Measurements from ENCODE around the gene FATE1.

FATE1 gene

DNA sequence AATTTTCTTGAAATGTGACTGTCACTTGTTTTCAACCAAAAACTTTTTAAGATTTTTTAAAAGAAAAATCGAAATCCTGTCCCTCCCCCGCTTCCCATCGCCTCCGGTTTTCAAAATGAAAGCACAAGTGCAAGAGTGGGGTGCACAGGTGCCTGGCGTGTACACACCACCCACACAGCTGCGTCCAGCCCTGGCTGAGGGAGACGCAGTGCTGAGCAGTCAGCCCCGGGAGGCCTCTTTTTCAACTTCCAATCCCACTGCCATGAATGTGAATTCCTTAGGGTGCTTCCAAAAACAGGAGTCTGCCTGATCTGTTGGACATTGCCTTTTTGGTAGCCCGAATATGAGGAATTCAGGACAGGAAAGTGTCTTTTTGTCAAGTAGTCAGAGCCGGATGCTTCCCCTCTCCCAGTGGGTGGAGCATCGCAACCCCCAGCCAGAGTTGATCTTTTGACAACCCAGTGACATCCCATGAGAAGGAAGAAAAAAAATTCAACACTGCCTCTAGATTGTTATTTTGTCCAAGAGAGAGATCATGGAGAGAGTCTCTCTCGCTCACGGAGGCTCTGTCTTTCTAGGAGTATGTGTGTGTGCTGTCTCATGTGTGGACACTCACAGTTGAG, 11.7 kb upstream of the FATE1 start:
- no peak for DNase-seq (ENCODE audit: low read depth)

DNA sequence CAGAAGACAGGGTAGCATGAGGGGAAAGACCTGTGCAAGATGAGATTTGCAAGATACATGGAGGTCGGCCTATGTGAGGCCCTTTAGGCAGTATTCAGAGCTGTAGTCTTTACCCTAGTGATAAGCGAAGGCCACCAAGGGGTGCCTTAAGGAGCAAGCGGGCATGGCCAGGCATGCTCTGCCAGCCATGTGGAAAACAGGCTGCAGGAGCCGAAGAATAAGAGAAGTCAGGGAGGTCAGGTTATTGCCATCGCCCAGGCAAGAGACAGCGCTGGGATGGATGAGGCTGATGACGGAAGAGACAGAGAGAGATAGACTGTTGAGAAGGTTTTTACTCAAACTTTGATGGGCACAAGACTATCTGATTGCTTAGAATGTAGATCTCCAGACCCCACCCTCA, 7.0 kb upstream of the FATE1 start:
- no peak for DNase-seq (ENCODE audit: low read depth)

DNA sequence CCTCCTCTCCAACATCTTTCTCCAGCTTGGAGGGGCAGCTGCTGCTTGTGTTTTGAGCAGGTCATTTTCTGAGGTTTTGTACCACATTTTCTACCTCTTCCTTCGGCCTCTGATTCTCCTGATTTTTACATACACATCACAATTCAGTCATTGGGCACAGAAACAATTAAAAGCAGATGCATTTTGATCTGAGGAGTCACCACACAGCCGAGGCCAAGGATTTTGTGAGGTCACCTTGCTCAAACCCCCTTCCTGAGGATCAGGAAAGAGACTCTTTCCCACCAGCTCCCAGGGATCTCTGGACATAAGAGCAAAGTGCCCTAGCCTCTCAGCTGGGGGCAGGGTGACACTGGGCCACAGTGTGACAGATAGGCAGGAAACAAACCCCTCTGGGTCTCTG, 5.4 kb upstream of the FATE1 start:
- no peak for DNase-seq (ENCODE audit: low read depth)

GRCh38 chrX:151711154-151711553, 4.7 kb upstream of the FATE1 start:
- no peak for DNase-seq (ENCODE audit: low read depth)

GRCh38 chrX:151711787-151712186, 4.0 kb upstream of the FATE1 start:
- no peak for DNase-seq (ENCODE audit: low read depth)

- no peak for DNase-seq (ENCODE audit: low read depth)
These were observed 3.6 kb upstream of the FATE1 start for GRCh38 chrX:151712253-151712652.

- DNase-seq (ENCODE audit: low read depth), result no peak
These were observed 2.0 kb upstream of the FATE1 start for GRCh38 chrX:151713849-151714248.

DNA sequence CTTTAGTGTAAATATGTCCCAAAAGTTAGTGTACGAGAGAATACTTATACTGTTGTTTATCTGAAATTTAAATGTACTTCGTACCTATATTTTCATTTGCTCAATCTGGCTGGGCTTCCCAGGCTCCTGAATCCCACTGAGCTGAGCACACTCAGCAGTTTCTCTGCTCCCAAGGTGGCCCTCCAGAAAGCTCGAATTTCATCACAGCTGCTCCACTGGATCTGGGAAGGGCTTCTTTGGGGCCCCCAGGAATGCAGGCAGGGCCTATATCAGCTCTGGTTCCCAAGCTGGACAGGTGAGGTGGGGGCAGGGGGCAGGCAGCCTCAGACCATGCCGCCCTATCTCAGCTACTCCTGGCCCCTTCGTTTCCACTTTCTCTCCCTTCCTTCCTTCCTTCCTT, 1.5 kb upstream of the FATE1 start:
- no peak for DNase-seq (ENCODE audit: low read depth)

DNA sequence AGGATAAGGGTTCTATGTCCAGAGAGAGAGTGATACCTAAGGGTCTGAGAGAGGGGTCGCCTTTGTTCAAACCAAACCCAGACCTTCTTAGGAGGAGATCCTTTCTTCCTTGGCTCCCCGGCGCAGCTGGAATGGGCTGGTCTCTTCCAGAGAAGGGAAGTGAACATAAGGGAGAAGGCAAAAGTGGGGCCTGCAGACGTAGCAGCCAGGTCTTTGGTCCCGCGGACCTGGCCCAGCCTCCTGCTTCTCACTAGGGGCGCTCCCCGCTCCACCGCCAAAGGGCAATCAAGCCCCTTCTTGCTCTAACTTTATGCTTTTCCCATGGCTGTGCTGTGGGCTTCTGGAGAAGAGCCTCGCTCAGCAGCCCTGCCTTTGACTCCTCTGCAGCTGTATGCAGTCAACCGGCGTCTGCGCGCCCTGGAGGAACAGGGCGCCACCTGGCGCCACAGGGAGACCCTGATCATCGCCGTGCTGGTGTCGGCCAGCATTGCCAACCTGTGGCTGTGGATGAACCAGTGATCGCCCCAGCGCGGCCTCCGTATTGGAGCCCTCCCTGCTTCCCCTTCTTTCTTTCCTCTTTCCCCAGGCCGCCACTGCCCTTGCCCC, 6.5 kb downstream of the FATE1 start:
- DNase-seq (ENCODE audit: low read depth), result no peak

- DNase-seq (ENCODE audit: low read depth), result no peak
These were observed 7.4 kb downstream of the FATE1 start for GRCh38 chrX:151723156-151723760.

DNA sequence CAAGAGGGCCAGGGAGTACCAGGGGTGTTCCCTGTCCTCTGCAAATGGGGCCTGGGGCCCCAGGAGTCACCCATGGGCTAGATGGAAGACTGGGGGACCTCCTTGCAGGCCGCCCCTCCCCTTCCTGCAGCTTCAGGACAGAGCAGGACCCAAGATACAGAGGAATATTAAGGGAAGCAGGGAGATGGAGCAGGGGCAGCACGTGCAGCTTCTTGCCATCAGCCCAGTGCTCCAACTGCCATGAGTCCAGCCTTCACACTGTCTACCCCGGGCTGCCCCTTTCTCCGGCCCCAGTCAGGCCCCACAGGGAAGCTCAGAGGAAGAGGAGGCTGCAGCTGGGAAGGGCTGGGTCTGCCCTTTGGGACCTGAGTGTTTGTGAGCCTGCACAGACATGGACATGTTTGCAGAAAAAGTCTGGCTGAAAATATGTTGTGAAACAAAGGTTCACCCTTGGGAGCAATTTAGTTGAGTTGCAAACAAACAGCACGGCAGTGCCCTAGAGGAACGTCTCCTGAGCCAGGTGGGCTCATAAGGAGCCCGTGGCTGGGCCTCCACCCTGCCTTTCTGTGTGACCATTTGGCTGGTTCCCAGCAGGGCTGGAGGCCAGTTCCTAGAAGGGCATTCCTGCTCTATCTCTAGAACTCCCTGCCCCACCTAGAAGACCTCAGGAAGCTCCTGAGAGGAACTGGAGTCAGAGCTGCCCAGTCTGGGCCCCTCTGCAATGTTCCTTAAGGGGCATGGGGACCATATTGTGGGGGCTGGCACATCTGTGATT, 8.9 kb downstream of the FATE1 start:
- DNase-seq (ENCODE audit: low read depth), result no peak

- no peak for DNase-seq (ENCODE audit: low read depth)
These were observed 9.4 kb downstream of the FATE1 start for GRCh38 chrX:151725338-151725614.

DNA sequence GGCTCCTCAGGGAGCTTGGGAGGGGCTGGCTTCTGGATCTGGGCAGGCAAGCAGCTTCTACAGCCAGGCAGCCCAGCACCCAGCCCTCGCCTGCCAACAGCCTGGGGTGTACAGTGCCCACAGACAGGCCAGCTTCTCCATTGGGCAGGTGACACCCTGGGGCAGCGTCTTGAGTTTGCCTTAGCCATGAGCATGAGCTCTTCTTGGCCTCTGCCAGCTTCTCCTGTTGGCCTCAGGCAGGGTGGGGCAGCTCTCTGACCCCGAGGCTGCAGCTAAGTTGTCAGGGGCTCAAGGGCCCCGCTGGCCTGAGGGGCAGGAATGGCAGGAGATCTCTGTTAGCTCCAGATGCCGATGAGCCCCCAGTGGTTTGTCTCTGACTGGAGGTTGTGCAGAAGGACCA, 10.9 kb downstream of the FATE1 start:
- no peak for DNase-seq (ENCODE audit: low read depth)

DNA sequence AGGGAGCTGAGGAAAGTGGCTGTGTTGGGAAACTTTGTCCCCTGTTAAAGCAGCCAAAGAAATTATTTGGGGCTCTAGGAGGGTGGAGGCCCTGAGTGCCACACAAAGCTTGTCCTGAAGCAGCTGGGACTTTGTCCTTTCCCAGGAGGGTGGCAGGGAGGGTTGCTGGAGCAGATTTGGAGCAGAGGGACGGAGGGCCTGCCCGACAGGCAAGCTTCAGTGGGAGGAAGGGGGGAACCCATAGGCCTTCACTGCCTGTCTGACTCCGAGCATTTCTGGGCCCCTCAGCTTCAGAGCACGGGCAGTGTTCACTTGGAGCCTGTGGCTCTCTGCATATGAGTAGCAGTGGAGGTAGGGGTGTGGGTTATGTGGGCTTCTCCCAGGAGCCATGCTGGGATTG, 11.5 kb downstream of the FATE1 start:
- no peak for DNase-seq (ENCODE audit: low read depth)

DNA sequence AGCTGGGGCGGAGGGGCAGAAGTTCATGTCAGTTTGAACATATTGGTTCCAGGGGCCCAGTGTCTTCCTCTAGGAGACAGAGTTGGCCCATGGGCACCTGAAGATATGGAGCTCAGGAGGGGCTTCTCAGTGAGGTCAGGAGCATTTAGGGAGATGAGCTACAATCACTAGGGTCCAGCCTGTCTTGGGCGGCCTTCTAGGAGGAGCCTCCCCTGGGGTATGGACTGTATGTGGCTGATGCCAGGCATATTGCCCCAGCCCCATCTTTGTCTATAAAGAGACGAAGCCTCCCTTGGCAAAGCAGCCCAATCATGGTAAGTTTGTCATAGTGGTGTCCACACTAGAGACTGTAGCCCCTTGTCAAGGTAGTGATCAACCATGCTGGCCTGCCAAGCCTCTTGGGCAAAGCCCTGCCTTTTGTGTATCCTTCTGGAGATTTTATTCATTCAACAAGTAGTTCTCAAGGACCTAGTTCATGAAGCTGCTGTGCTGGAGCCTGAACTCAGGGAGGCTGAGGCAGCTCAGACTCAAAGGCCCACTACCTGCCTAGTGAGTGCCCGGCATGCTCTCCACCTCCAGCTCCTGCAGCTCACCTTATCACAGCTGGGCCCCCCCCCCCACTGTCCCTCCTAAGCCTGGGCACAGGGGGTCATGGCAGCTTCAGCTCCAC, 13.4 kb downstream of the FATE1 start:
- DNase-seq (ENCODE audit: low read depth), result no peak

GRCh38 chrX:151734446-151734845, 18.6 kb downstream of the FATE1 start, which contains the start of gene CNGA2:
CNGA2 (plus strand) TSS chrX:151734746; CDS start chrX:151738484, 3,738 bp downstream.
- no peak for DNase-seq (ENCODE audit: low read depth)

GRCh38 chrX:151735219-151735618, 19.4 kb downstream of the FATE1 start:
- DNase-seq (ENCODE audit: low read depth), result no peak

- no peak for DNase-seq (ENCODE audit: low read depth)
These were observed 20.9 kb downstream of the FATE1 start for GRCh38 chrX:151736685-151737084.

DNA sequence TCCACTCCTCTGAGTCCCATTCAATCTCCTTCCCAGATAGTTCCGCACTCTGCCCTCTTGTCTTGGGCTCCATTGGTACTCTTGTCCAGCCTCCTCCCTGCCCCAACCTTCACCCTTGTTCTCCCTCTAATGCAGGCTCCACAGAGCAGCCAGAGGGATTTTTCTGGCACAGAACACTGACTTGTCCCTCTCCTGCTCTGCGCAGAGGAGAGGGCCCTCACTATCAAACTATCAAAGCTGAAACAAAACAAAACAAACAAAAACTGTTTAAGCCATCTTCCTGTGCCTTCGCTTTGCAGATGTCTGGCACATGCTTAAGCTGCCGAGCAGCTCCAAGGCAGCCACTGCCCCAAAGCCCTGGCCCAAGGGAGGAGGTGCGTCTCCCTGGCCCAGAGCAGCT, 21.7 kb downstream of the FATE1 start:
- no peak for DNase-seq (ENCODE audit: low read depth)

DNA sequence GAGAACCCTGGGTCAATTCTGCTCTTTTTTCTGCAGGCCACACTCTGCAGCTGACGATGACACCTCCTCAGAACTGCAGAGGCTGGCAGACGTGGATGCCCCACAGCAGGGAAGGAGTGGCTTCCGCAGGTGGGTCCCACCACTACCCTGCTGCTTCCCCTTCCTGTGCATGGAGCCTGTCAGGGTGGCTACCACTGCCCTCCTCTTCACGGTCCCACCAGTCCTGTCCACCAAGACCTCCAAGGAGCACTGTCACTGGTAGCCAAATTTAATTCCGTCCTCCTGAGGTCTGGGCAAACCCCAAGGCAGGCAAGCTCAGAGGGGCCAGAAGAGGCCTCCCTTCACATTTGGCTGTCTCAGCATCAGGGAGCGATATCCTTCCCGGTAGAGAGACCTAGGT, 22.9 kb downstream of the FATE1 start:
- no peak for DNase-seq (ENCODE audit: low read depth)

GRCh38 chrX:151741606-151742005, 25.8 kb downstream of the FATE1 start:
- no peak for DNase-seq (ENCODE audit: low read depth)

DNA sequence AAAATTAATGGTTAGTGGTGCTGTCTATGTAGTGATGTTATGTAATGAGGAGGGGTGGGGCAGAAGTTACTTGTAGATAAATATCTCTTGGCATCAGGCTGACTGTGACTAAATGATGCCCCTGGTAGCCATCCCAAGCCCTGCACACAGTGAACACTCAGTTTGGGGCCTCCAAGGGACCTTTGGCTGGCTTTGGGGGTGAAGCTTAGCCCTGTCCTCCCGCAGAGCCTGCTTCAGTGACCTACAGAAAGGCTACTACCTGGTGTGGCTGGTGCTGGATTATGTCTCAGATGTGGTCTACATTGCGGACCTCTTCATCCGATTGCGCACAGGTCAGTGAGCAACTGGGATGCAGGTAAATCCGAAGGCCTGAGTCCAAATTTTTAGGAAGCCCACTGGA, 26.5 kb downstream of the FATE1 start:
- no peak for DNase-seq (ENCODE audit: low read depth)

All from activated T-cell treated with anti-CD3 and anti-CD28 coated beads for 1 hour (primary cell).